Measurements from ENCODE around the gene OR1J4.

DNA sequence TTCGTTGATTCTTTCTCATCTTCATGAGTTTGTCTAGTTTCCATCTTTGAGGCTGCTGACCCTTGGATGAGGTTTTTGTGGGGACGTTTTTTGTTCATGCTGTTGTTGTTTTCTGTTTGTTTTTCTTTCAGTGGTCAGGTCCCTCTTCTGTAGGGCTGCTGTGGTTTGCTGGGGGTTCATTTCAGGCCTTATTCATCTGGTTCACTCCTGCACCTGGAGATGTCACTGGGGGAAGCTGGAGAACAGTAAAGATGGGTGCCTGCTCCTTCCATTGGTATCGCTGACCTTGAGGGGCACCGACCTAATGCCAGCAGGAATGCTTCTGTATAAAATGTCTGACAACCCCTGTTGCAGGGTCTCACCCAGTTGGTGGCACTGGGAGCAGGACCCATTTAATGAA, 42.5 kb downstream of the OR1J4 start:
- TF ChIP-seq POLR2A (IDR thresholded peaks at IDR 0.05; ENCODE audit: low read depth, low read length) (no peak), TAF1 (IDR thresholded peaks at IDR 0.05; ENCODE audit: low read depth, low read length) (no peak), SPI1 (IDR thresholded peaks at IDR 0.05; ENCODE audit: low read depth, low read length) (no peak), POLR2AphosphoS5 (IDR thresholded peaks at IDR 0.05; ENCODE audit: low read depth, low read length) (no peak), POU2F2 (IDR thresholded peaks at IDR 0.05; ENCODE audit: low read depth, low read length) (no peak), PAX5 (IDR thresholded peaks at IDR 0.05; ENCODE audit: insufficient read depth, low read length, severe bottlenecking) (no peak)

Data from GM12891 (cell line).